Stimulated activated naive CD8-positive, alpha-beta T cell treated with anti-CD3 and anti-CD28 coated beads, Interleukin-15, amount 100 ng/mL, for 72 hours (primary cell): ENCODE results near the gene CISH.

Experiments used
- ATAC-seq: fragments of 150-1000 bp; cut with Tn5 transposase; 2 replicates; pipeline ENCODE4 v1.10.0; 2021; ENCODE audit warnings: mild to moderate bottlenecking, moderate library complexity
- DNase-seq, 2 donors: peaks; one replicate each; pipeline ENCODE4 v3.0.0; 2021 to 2022
- H3K27ac Mint-ChIP-seq, 2 donors: one replicate each; pipeline ENCODE4 v1.8.0; 2022; ENCODE audit warnings: mild to moderate bottlenecking in 2 of 2, mixed read lengths in 2 of 2, moderate library complexity in 2 of 2
- H3K27me3 Mint-ChIP-seq: one replicate; pipeline ENCODE4 v1.8.0; 2022; ENCODE audit warnings: mixed read lengths
- H3K4me1 Mint-ChIP-seq: one replicate; pipeline ENCODE4 v1.8.0; 2022; ENCODE audit warnings: mild to moderate bottlenecking, mixed read lengths
- H3K4me3 Mint-ChIP-seq, 2 donors: one replicate each; pipeline ENCODE4 v1.8.0; 2022; ENCODE audit warnings: mild to moderate bottlenecking in 2 of 2, mixed read lengths in 2 of 2, moderate library complexity in 1 of 2
- H3K9me3 Mint-ChIP-seq, 2 donors: one replicate each; pipeline ENCODE4 v1.8.0; 2022; ENCODE audit warnings: mixed read lengths in 2 of 2

Gene CISH

GRCh38 chr3:50582083-50582482 lies 29.5 kb downstream of the CISH start:
- Mint-ChIP-seq H3K4me1 (peaks cover 94% of the 10 kb centered on the region), H3K9me3 (no peaks in the 10 kb centered on the region), H3K27ac (peak overlapping the region in 1 of 2 donors; percentile 35), H3K27me3 (no peaks in the 10 kb centered on the region), H3K4me3 (no peak overlapping the region)
- DNase-seq: no peak
- ATAC-seq: no peak

- ATAC-seq: no peak
- Mint-ChIP-seq H3K27ac (no peak overlapping the region), H3K4me3 (no peak overlapping the region), H3K4me1 (peaks cover 94% of the 10 kb centered on the region), H3K9me3 (no peaks in the 10 kb centered on the region), H3K27me3 (no peaks in the 10 kb centered on the region)
- DNase-seq: no peak
Observed at GRCh38 chr3:50581459-50581842, 30.1 kb downstream of the CISH start.

GRCh38 chr3:50580683-50581458 lies 30.7 kb downstream of the CISH start:
- ATAC-seq: peak; percentile 31
- no peak overlapping the region for H3K4me3 Mint-ChIP-seq
- peaks cover 94% of the 10 kb centered on the region for H3K4me1 Mint-ChIP-seq
- no peak for DNase-seq
- peak overlapping the region; percentile 8 to 22 for H3K27ac Mint-ChIP-seq
- H3K9me3 Mint-ChIP-seq: no peaks in the 10 kb centered on the region
- H3K27me3 Mint-ChIP-seq: no peaks in the 10 kb centered on the region

GRCh38 chr3:50577348-50577747 lies 34.2 kb downstream of the CISH start:
- no peaks in the 10 kb centered on the region for H3K27me3 Mint-ChIP-seq
- H3K9me3 Mint-ChIP-seq: no peaks in the 10 kb centered on the region
- DNase-seq: no peak
- no peak for ATAC-seq
- H3K27ac Mint-ChIP-seq: peak overlapping the region; percentile 33 to 76
- peaks cover 95% of the 10 kb centered on the region for H3K4me1 Mint-ChIP-seq
- H3K4me3 Mint-ChIP-seq: no peak overlapping the region

- peaks cover 96% of the 10 kb centered on the region for H3K4me1 Mint-ChIP-seq
- H3K27me3 Mint-ChIP-seq: no peaks in the 10 kb centered on the region
- no peaks in the 10 kb centered on the region for H3K9me3 Mint-ChIP-seq
- peak overlapping the region; percentile 94 to 98 for H3K27ac Mint-ChIP-seq
- ATAC-seq (no peak), DNase-seq (no peak)
- H3K4me3 Mint-ChIP-seq: peak overlapping the region; percentile 99 to 100
Observed at GRCh38 chr3:50575372-50575771, 36.2 kb downstream of the CISH start.

GRCh38 chr3:50574444-50574831 lies 37.1 kb downstream of the CISH start:
- Mint-ChIP-seq H3K9me3 (no peaks in the 10 kb centered on the region), H3K4me3 (peak overlapping the region; percentile 99 to 100), H3K27ac (peak overlapping the region; percentile 94 to 98), H3K4me1 (peaks cover 89% of the 10 kb centered on the region), H3K27me3 (no peaks in the 10 kb centered on the region)
- ATAC-seq: peak; percentile 49
- peak; percentile 61 to 86 for DNase-seq

- Mint-ChIP-seq H3K9me3 (no peaks in the 10 kb centered on the region), H3K4me3 (peak overlapping the region; percentile 99 to 100), H3K27me3 (no peaks in the 10 kb centered on the region), H3K27ac (peak overlapping the region; percentile 94 to 98), H3K4me1 (peaks cover 83% of the 10 kb centered on the region)
- DNase-seq: peak; percentile 90 to 96
- ATAC-seq: peak; percentile 78
Observed at GRCh38 chr3:50573566-50574443, 37.8 kb downstream of the CISH start.

- peaks cover 80% of the 10 kb centered on the region for H3K4me1 Mint-ChIP-seq
Observed at GRCh38 chr3:50572801-50573371, 38.7 kb downstream of the CISH start.

GRCh38 chr3:50572158-50572557 lies 39.4 kb downstream of the CISH start:
- Mint-ChIP-seq H3K4me3 (peak overlapping the region; percentile 99 to 100), H3K4me1 (peaks cover 78% of the 10 kb centered on the region), H3K9me3 (no peaks in the 10 kb centered on the region), H3K27me3 (no peaks in the 10 kb centered on the region), H3K27ac (peak overlapping the region; percentile 88 to 98)
- ATAC-seq: peak; percentile 24
- peak; percentile 85 to 88 for DNase-seq

More at GRCh38 chr3:50572801-50573371, 38.7 kb downstream of the CISH start:
- H3K27me3 Mint-ChIP-seq: no peaks in the 10 kb centered on the region
- no peaks in the 10 kb centered on the region for H3K9me3 Mint-ChIP-seq
- ATAC-seq: peak; percentile 13
- peak; percentile 74 to 80 for DNase-seq
- peak overlapping the region; percentile 88 to 98 for H3K27ac Mint-ChIP-seq
- H3K4me3 Mint-ChIP-seq: peak overlapping the region; percentile 99 to 100

- H3K27ac Mint-ChIP-seq: peak overlapping the region; percentile 3 to 98
- ATAC-seq (no peak), DNase-seq (no peak)
- H3K27me3 Mint-ChIP-seq: no peaks in the 10 kb centered on the region
- H3K4me1 Mint-ChIP-seq: peaks cover 78% of the 10 kb centered on the region
- no peaks in the 10 kb centered on the region for H3K9me3 Mint-ChIP-seq
- H3K4me3 Mint-ChIP-seq: peak overlapping the region; percentile 99 to 100
Observed at GRCh38 chr3:50571486-50571885, 40.1 kb downstream of the CISH start.

- peaks cover 78% of the 10 kb centered on the region for H3K4me1 Mint-ChIP-seq
Observed at GRCh38 chr3:50570508-50571279, 40.9 kb downstream of the CISH start.

GRCh38 chr3:50568947-50569749 lies 42.4 kb downstream of the CISH start, which contains the start of gene HEMK1:
HEMK1 (plus strand) TSS chr3:50569522; CDS start chr3:50571105, 1,583 bp downstream.
- DNase-seq (peak; percentile 97 to 98), ATAC-seq (peak; percentile 34)
- Mint-ChIP-seq H3K27me3 (no peaks in the 10 kb centered on the region), H3K27ac (peak within 1 kb of the TSS; percentile 77 to 98), H3K4me1 (peaks cover 77% of the 10 kb centered on the region), H3K9me3 (no peaks in the 10 kb centered on the region), H3K4me3 (peak within 1 kb of the TSS; percentile 99 to 100)

More at GRCh38 chr3:50570508-50571279, 40.9 kb downstream of the CISH start:
- DNase-seq: no peak
- Mint-ChIP-seq H3K9me3 (no peaks in the 10 kb centered on the region), H3K27me3 (no peaks in the 10 kb centered on the region), H3K27ac (peak overlapping the region; percentile 77 to 98), H3K4me3 (peak overlapping the region; percentile 99 to 100)
- no peak for ATAC-seq

GRCh38 chr3:50567386-50568167 lies 44.0 kb downstream of the CISH start, which contains the start of gene C3orf18:
C3orf18 (minus strand) TSS chr3:50567747; CDS start chr3:50565699, 2,048 bp downstream.
- DNase-seq (peak; percentile 95 to 97), ATAC-seq (peak; percentile 81)
- H3K9me3 Mint-ChIP-seq: no peaks in the 10 kb centered on the region
- H3K27ac Mint-ChIP-seq: peak within 1 kb of the TSS; percentile 96 to 98
- peaks cover 77% of the 10 kb centered on the region for H3K4me1 Mint-ChIP-seq
- no peaks in the 10 kb centered on the region for H3K27me3 Mint-ChIP-seq
- H3K4me3 Mint-ChIP-seq: peak within 1 kb of the TSS; percentile 99 to 100
